Karpas-422 (cell line): ENCODE measurements around the gene SIGLEC14. TPM values are rescaled to one million over a fixed set of nuclear protein-coding genes. Genes with fewer than 3 reads are reported as not detected.

Experiments
- DNase-seq: peaks from one replicate; pipeline ENCODE4 v3.0.0-alpha.2; 2015
- H2AFZ ChIP-seq: fragments of 200-600 bp; sonication (generic); 2 replicates; pipeline ENCODE4 v1.6.1; 2014; ENCODE audit warnings: antibody characterized with exemption, low read length, mixed read lengths
- H3K27ac ChIP-seq: fragments of 200-600 bp; sonication (generic); 2 replicates; pipeline ENCODE4 v1.5.1; 2014; ENCODE audit warnings: mild to moderate bottlenecking, low read length, moderate library complexity
- H3K27me3 ChIP-seq: fragments of 200-600 bp; sonication (generic); 2 replicates; pipeline ENCODE4 v1.6.1; 2014; ENCODE audit warnings: low read length, mixed read lengths
- H3K36me3 ChIP-seq: fragments of 200-600 bp; sonication (generic); 2 replicates; pipeline ENCODE4 v1.6.1; 2014; ENCODE audit warnings: low read length, mixed read lengths; ENCODE audit not compliant: insufficient read depth
- H3K4me1 ChIP-seq: fragments of 200-600 bp; sonication (generic); 2 replicates; pipeline ENCODE4 v1.6.1; 2014; ENCODE audit warnings: mild to moderate bottlenecking, low read length, mixed read lengths
- H3K4me2 ChIP-seq: fragments of 200-600 bp; sonication (generic); 2 replicates; pipeline ENCODE4 v1.6.1; 2014; ENCODE audit warnings: low read length, low read depth, mild to moderate bottlenecking; ENCODE audit not compliant: poor library complexity, severe bottlenecking
- H3K4me3 ChIP-seq: fragments of 200-600 bp; sonication (generic); 2 replicates; pipeline ENCODE4 v1.5.1; 2014; ENCODE audit warnings: mild to moderate bottlenecking, antibody characterized with exemption, low read length, mixed read lengths
- H3K79me2 ChIP-seq: fragments of 200-600 bp; sonication (generic); 2 replicates; pipeline ENCODE4 v1.6.1; 2014; ENCODE audit warnings: mild to moderate bottlenecking, low read length, mixed read lengths
- H3K9ac ChIP-seq: fragments of 200-600 bp; sonication (generic); 2 replicates; pipeline ENCODE4 v1.6.0; 2014; ENCODE audit warnings: low read length
- H3K9me2 ChIP-seq: fragments of 200-600 bp; sonication (generic), shearing (Covaris generic); replicated peaks from 2 replicates; pipeline ENCODE4 v1.6.0; 2014; ENCODE audit warnings: mild to moderate bottlenecking, low read length, moderate library complexity; ENCODE audit not compliant: insufficient read depth
- H3K9me3 ChIP-seq: fragments of 300-700, 200-600 bp; sonication (generic); 2 replicates; pipeline ENCODE4 v1.6.1; 2014; ENCODE audit warnings: low read length, mixed read lengths
- H4K20me1 ChIP-seq: fragments of 200-600 bp; sonication (generic); 2 replicates; pipeline ENCODE4 v1.6.1; 2014; ENCODE audit warnings: mild to moderate bottlenecking, antibody characterized with exemption, low read length, low read depth; ENCODE audit not compliant: insufficient read depth
- total RNA-seq: library from RNA; depleted of rRNA; stranded (reverse); fragments of >200 nt; shearing (Covaris generic); gene quantifications from 2 replicates; pipeline ENCODE4 v1.2.3, GENCODE V29; 2014; ENCODE audit warnings: low replicate concordance

The SIGLEC14 gene
- total RNA-seq, 1 experiment from 2014 or later, result 1.0 TPM

DNA sequence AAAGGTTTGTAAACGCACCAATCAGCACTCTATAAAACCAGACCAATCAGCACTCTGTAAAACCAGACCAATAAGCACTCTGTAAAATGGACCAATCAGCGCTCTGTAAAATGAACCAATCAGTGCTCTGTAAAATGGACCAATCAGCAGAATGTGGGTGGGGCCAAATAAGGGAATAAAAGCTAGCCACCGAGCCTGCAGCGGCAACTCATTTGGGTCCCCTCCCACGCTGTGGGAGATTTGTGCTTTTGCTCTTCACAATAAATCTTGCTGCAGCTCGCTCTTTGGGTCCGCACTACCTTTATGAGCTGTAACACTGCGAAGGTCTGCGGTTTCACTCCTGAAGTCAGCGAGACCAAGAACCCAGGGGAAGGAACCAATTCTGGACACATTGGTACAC, 47.5 kb downstream of the SIGLEC14 start:
- Histone ChIP-seq H3K4me2 (no peak overlapping the region), H3K36me3 (no peaks in the 10 kb centered on the region), H3K27me3 (no peaks in the 10 kb centered on the region), H3K4me3 (no peak overlapping the region), H2AFZ (no peak overlapping the region), H3K9me2 (no peaks in the 10 kb centered on the region), H3K27ac (no peak overlapping the region), H3K9me3 (peaks cover 5% of the 10 kb centered on the region; the same call in 1 of the 2 replicates), H4K20me1 (no peaks in the 10 kb centered on the region), H3K4me1 (peaks cover 7% of the 10 kb centered on the region), H3K9ac (no peak overlapping the region), H3K79me2 (no peaks in the 10 kb centered on the region)
- DNase-seq, result peak; percentile 52

DNA sequence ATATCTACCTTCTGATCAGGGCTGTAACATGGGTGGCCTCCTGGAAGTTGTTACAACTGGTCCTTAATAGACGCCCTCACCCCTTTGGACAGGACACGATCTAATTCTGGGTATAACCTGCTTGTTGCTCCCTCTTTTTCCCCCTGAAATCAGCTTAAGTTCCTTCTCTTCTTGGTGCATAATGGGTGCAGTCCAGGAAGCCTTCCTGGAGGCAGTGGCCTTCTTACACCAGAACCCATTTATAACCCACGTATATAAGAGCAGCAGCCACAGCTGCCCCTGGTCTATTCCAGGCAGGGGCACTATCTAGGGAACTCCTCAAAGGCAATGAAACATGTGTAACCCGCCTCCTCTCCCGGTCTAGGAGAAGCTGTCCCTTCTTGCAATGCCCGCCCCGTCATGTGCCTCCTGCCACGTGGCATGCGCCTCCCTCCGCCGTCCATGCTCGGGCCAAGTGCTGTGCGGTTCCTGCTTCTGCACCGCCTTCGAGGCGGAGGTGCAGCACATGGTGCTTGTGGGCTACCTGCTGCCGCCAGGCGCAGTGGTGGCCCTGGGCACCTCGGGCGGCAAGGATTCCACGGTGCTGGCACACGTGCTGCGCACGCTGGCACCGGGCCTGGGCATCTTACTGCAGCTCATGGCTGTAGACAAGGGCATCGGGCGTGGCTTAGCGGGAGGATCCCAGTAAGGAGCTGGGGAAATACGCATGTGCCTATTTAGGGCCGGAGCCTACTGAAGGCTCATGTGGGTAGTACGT, 48.3 kb downstream of the SIGLEC14 start:
- no peak overlapping the region for H3K4me3 ChIP-seq
- no peaks in the 10 kb centered on the region for H3K36me3 ChIP-seq
- H3K27me3 ChIP-seq, result no peaks in the 10 kb centered on the region
- no peaks in the 10 kb centered on the region for H3K9me2 ChIP-seq
- no peak overlapping the region for H3K27ac ChIP-seq
- no peaks in the 10 kb centered on the region for H4K20me1 ChIP-seq
- no peak for DNase-seq
- H3K4me2 ChIP-seq, result no peak overlapping the region
- H3K9me3 ChIP-seq, result peaks cover 5% of the 10 kb centered on the region; the same call in 1 of the 2 replicates
- no peak overlapping the region for H2AFZ ChIP-seq
- H3K9ac ChIP-seq, result no peak overlapping the region
- peaks cover 15% of the 10 kb centered on the region for H3K4me1 ChIP-seq
- no peaks in the 10 kb centered on the region for H3K79me2 ChIP-seq

DNA sequence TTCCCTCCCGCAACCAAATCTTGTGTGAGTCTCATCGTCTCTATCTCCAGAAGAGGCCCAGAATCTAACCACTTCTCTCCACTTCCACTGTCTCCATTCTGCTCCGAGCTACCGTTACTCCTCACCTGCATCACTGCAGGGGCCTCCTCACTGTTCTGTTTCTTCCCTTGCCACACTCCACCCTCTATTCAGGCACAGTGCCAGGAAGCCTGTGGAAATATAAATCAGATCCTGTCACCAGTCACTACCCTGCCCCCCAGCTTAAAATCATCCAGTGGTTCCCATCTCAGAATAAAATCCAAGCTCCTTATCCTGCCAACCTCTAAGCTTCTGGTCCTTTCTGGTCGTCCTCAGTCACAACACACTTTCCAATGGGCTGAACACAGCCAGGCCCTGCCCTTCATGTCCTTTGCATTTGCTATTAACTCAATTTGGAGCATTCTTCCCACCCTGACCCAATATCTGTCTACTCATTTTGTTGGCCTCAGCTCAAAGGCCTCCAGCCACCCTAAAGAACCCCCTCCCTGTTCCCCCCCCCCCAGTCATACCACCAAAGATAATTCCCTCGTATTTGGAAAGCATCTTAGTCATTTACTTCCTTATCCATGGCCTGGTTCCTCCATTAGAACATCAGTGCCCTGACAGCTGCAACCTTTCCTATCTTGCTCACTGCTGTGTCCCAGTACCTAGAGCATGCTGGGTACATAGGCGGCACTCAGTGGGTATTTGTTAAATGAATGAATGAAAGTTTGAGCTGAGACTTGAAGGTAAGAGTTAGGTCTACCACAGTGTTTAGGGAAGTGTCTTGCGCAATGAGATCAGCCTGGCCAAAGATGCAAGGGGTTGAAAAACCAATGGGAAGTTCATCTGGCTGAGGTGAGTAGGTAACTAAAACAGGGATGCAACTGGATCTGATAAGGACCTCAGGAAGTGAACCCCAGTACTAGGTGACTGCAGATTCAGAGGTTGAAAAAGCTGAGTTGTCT, 51.1 kb downstream of the SIGLEC14 start:
- H3K36me3 ChIP-seq, result no peaks in the 10 kb centered on the region
- H3K9ac ChIP-seq, result peak overlapping the region; percentile 72
- no peak overlapping the region for H2AFZ ChIP-seq
- H3K4me1 ChIP-seq, result peaks cover 20% of the 10 kb centered on the region
- no peaks in the 10 kb centered on the region for H3K27me3 ChIP-seq
- H3K4me2 ChIP-seq, result peak overlapping the region; percentile 79
- H3K9me2 ChIP-seq, result no peaks in the 10 kb centered on the region
- H3K9me3 ChIP-seq, result peaks cover 5% of the 10 kb centered on the region; the same call in 1 of the 2 replicates
- H4K20me1 ChIP-seq, result no peaks in the 10 kb centered on the region
- peak overlapping the region; percentile 73 for H3K4me3 ChIP-seq
- no peaks in the 10 kb centered on the region for H3K79me2 ChIP-seq
- H3K27ac ChIP-seq, result no peak overlapping the region
- no peak for DNase-seq

DNA sequence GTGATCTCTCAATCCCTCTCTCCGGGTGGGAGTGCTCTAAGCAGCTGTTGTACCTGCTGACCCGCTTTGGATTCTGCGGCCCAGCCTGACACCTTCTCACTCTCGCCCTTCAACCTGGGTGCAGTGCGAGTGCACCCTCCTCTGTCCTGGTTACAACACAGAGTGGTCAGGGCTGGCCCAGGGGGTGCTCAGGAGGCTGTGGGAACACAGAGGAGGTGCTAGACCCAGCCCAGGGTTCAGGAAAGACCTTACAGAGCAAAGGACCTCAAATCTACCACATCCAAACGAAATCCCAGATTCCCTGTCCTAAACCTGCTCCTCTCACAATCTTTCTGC, 51.9 kb downstream of the SIGLEC14 start:
- Histone ChIP-seq H3K9me3 (peaks cover 5% of the 10 kb centered on the region; the same call in 1 of the 2 replicates), H3K79me2 (no peaks in the 10 kb centered on the region), H3K36me3 (no peaks in the 10 kb centered on the region), H3K27ac (no peak overlapping the region), H3K4me3 (peak overlapping the region; percentile 73), H3K4me1 (peaks cover 20% of the 10 kb centered on the region), H3K4me2 (peak overlapping the region; percentile 79), H3K9me2 (no peaks in the 10 kb centered on the region), H3K9ac (peak overlapping the region; percentile 72), H4K20me1 (no peaks in the 10 kb centered on the region), H2AFZ (peak overlapping the region; percentile 98), H3K27me3 (no peaks in the 10 kb centered on the region)
- DNase-seq, result no peak

DNA sequence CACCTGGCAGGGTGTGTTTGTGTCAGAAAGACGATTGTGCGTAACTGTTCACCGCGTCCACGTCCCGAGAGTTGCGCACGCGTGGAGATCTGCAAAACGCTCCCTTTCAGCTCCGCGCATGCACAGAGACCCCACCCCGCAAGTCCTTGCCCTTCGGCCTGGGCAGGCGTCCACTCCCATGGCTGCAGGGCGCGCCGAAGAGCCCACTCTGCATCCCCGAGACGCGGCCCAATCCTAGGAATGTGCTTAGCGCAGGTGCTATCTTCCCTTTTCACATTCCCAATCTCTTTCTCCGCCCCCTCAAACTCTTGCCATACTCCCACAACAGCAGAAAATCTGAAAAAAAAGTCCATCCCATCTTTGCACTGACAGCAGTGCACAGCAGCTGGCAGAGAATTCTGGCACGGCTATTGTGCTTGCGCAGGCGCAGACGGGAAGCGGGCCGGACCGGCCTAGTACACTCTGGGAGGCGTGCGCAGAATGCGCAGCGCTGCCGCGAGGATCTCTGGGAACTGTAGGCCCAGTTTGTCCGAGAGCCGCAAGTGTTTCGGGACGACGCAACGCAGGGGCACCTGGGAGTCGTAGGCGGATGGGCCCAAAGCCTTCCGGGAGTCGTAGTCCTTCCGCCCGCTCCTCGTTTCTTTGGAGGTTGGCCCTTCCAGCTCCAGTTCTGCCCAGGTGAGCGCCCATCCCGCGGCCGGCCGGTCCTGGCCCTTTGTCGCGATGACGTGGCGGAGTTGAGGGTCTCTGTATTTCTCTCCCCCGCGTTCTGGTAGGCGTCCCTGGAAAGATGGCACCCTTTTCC, 52.5 kb downstream of the SIGLEC14 start:
- Histone ChIP-seq H4K20me1 (no peaks in the 10 kb centered on the region), H3K79me2 (no peaks in the 10 kb centered on the region), H3K9me3 (peaks cover 5% of the 10 kb centered on the region; the same call in 1 of the 2 replicates), H3K9me2 (no peaks in the 10 kb centered on the region), H2AFZ (peak overlapping the region; percentile 98), H3K36me3 (no peaks in the 10 kb centered on the region), H3K27ac (no peak overlapping the region), H3K27me3 (no peaks in the 10 kb centered on the region), H3K4me2 (peak overlapping the region; percentile 79), H3K4me1 (peaks cover 20% of the 10 kb centered on the region), H3K9ac (peak overlapping the region; percentile 72), H3K4me3 (peak overlapping the region; percentile 73)
- peak; percentile 100 for DNase-seq

DNA sequence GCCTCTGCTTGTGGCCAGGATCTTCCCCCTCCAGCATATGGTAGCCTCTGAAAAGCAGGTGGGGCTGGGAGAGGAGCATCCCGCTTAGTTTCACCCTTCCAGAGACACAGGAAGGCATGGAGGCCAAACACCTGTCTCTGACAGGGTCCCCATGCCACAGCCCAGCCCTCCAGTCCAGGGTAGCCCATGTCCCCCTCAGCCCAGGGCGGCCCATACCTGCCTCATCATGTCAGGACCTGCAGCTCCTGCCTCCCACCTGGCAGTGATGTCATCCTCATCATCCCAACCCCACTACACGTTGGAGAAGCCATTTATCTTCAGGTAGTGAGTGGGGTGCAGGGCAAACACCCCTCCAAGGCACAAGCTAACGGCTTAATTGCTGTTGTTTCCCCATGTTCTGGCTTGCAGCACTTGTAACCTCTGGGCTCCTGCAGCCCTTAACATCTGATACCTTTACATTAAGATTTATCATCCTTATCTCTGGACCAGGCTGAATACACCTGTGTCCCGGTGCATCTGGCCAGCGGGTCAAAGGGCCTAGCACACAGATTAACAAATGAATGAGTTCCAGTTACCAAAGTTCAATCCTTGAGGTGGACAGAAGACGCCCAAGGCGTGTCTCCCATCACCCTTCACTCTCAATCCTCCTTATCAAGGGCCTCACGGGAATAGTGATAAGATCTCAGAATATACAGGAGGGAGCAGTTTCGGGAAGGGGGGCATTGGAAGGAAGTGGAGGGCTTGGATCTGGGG, 53.3 kb downstream of the SIGLEC14 start:
- Histone ChIP-seq H3K9ac (peak overlapping the region; percentile 72), H3K9me3 (peaks cover 4% of the 10 kb centered on the region; the same call in 1 of the 2 replicates), H3K4me2 (peak overlapping the region; percentile 79), H3K4me1 (peaks cover 20% of the 10 kb centered on the region), H4K20me1 (no peaks in the 10 kb centered on the region), H3K4me3 (peak overlapping the region; percentile 73), H3K36me3 (peaks cover 3% of the 10 kb centered on the region; the same call in 1 of the 2 replicates), H2AFZ (peak overlapping the region; percentile 77; the same call in 1 of the 2 replicates), H3K27ac (no peak overlapping the region), H3K27me3 (no peaks in the 10 kb centered on the region), H3K9me2 (no peaks in the 10 kb centered on the region), H3K79me2 (no peaks in the 10 kb centered on the region)
- DNase-seq, result peak; percentile 49
